Mammary epithelial cell (primary cell): ENCODE results near the gene TTBK2.

Source experiments
- EZH2 ChIP-seq: IDR thresholded peaks from 2 replicates; pipeline ENCODE4 v1.6.1; 2012; ENCODE audit warnings: low read length, inconsistent platforms, borderline replicate concordance
- TF ChIP-seq, protein P1 (sequence below), 2 donors: IDR thresholded peaks in 1 of 2; conservative IDR thresholded peaks in 1 of 2; 2 replicates each; pipeline ENCODE4 v1.5.1; 2011 to 2012; ENCODE audit warnings: inconsistent platforms in 2 of 2, low read length in 2 of 2, mild to moderate bottlenecking in 2 of 2, control low read depth in 1 of 2, low read depth in 1 of 2; ENCODE audit not compliant: insufficient read depth in 1 of 2; ENCODE audit errors: extremely low read depth in 1 of 2

DNA sequence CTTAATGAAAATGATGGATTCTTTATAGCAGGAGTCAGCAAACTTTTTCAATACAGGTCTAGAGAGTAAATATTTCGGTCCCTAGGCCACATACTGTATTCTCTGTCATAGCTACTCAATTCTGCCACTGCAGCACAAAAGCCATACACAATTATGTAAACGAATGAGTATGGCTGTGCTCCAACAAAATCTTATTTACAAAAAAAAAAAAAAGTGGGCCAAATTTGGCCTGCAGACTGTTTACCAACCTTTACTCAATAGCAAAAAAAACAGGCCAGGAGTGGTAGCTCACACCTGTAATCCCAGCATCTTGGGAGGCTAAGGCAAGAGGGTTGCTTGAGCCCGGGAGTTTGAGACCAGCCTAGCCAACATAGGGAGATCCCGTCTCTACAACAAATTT lies 41.1 kb downstream of the TTBK2 start:
- TF ChIP-seq, protein P1, sequence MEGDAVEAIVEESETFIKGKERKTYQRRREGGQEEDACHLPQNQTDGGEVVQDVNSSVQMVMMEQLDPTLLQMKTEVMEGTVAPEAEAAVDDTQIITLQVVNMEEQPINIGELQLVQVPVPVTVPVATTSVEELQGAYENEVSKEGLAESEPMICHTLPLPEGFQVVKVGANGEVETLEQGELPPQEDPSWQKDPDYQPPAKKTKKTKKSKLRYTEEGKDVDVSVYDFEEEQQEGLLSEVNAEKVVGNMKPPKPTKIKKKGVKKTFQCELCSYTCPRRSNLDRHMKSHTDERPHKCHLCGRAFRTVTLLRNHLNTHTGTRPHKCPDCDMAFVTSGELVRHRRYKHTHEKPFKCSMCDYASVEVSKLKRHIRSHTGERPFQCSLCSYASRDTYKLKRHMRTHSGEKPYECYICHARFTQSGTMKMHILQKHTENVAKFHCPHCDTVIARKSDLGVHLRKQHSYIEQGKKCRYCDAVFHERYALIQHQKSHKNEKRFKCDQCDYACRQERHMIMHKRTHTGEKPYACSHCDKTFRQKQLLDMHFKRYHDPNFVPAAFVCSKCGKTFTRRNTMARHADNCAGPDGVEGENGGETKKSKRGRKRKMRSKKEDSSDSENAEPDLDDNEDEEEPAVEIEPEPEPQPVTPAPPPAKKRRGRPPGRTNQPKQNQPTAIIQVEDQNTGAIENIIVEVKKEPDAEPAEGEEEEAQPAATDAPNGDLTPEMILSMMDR (conservative IDR thresholded peaks at IDR 0.05 in 1 of 2, IDR thresholded peaks at IDR 0.05 in 1 of 2; ENCODE audit: extremely low read depth in 1 of 2, insufficient read depth in 1 of 2, low read depth in 1 of 2, low read length in 2 of 2) = no peak
- TF ChIP-seq EZH2 = no peak
